Hypothalamus (tissue), 51 donors: ENCODE results near the gene YIF1A.

Experiments used
- DNase-seq, 51 donors: peaks; one replicate each; lab custom pipeline; 2025; lab: John Stamatoyannopoulos, UW

The YIF1A gene

DNA sequence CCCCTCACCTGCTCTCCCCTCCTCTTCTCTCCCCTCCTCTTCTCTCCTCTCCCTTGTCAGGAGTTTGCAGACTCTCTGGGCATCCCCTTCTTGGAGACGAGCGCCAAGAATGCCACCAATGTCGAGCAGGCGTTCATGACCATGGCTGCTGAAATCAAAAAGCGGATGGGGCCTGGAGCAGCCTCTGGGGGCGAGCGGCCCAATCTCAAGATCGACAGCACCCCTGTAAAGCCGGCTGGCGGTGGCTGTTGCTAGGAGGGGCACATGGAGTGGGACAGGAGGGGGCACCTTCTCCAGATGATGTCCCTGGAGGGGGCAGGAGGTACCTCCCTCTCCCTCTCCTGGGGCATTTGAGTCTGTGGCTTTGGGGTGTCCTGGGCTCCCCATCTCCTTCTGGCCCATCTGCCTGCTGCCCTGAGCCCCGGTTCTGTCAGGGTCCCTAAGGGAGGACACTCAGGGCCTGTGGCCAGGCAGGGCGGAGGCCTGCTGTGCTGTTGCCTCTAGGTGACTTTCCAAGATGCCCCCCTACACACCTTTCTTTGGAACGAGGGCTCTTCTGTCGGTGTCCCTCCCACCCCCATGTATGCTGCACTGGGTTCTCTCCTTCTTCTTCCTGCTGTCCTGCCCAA lies 12.8 kb downstream of the YIF1A start:
- DNase-seq, result no peak

DNA sequence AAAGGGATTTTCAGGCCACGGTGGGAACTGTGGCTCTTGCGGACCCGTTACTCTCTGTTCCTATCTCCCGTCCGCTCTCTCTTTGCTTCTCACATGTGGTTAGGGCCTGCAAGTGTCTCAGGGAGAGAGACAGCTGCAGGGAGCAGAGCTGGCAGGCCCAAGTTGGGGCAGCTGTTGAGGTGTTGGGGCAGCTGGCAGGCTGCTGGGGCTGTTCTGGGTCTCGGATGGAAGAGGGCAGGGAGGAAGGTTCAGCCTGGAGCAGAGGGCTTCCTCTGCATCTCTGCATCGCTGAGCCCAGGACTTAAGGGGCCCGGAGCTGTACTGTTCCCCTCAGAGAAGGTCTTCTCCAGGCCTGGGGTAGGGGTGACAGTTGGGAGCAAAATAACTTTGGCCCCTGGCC lies 13.5 kb downstream of the YIF1A start:
- no peak for DNase-seq

DNA sequence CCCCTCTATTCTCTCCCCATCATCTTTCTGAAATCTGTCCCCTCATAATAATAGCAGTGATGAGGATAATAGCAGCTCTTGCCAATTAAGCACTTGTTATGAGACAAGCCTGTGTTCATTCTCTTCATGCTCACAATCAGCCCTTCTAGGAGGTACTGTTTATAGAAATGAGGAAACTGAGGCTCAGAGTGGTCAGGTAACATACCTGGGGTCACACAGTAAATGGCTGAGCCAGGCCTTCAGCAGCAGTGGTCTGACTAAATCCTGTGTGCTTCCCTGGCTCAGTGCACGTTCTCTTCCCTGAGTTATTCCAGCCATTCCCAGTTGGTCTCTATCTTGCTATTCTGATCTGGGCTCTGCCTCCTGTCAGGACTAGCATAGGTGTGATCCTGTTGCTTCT lies 14.7 kb downstream of the YIF1A start:
- no peak for DNase-seq

DNA sequence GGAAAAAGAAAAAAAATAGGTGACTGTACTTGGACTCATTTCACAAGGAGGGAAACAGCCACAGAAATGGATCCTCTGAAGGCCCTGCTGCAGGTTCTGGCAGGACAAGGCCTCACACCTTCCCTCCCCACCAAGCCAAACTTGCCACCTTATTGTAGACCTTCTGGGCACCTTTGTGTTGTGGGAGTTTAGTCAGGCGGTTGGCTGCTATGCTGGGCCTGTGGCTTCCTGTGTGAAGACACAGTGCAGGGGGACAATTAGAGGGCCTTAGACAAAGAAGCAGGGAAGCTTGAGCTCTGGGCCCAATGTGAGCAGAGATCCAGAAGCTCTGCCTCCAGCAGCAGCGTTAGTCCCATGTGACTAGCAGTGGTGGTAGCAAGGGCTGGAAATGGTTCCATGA lies 16.3 kb downstream of the YIF1A start:
- DNase-seq, result no peak

DNA sequence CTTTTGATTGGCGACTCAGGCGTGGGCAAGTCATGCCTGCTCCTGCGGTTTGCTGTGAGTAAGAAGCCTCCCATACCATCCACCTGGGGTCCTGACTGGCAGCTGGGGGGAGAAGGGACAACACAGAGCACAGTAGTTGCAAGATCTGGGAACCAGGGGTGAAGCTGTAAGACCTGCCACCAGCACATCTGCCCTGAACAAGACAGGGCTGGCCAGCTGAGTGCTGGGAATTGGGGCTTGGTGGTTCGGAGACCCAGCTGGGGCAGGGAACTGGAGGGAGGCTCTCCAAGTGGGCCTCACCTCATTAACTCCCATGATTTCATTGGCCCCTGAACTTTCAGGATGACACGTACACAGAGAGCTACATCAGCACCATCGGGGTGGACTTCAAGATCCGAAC lies 17.1 kb downstream of the YIF1A start:
- DNase-seq, result no peak

DNA sequence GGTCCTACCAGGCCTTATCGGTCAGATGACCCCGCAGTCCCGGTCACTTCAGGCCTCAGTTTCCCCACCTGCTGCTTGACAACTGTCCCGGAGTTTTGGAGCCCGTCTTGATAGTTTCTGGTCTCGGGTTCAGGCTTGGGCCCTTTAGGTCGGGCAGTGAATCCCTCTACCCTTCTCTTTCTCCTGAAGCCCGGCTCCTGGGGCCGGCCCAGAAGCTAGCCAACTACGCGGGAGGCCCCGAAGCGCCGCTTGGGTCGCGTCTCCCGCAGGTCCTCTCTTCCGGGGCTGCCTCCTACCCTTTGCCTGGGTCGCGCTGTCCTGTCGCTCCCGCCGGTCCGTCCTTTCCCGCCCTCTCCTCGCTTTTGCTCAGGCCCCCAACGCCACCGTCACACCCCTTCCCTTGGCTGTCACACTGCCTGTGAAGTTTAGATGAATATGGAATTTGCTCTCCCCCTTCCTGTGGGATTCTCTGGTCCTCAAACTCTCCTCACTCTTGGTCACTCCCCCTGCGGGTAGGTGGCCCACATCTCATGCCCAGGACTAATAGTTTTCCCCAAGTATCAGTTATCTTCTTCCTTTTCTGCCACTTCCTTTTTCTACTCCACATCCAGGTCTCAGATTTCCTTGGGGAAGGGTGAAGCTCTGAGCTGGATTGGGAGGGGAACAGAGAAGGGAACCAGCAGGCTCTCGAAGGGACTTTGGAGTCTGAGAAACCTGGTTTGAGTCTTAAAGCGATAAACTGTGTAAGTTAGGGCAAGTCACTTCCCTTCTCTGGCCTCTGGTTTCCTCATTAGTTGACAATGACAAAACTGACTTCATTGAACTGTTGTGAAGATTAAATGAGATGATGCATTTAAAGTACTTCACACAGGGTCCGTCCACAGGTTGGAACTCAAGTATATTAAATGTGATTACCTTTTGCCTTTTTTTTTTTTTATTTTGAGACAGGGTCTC lies 19.7 kb downstream of the YIF1A start:
- DNase-seq, result peak in 2 of 51 donors; percentile 56 to 77

DNA sequence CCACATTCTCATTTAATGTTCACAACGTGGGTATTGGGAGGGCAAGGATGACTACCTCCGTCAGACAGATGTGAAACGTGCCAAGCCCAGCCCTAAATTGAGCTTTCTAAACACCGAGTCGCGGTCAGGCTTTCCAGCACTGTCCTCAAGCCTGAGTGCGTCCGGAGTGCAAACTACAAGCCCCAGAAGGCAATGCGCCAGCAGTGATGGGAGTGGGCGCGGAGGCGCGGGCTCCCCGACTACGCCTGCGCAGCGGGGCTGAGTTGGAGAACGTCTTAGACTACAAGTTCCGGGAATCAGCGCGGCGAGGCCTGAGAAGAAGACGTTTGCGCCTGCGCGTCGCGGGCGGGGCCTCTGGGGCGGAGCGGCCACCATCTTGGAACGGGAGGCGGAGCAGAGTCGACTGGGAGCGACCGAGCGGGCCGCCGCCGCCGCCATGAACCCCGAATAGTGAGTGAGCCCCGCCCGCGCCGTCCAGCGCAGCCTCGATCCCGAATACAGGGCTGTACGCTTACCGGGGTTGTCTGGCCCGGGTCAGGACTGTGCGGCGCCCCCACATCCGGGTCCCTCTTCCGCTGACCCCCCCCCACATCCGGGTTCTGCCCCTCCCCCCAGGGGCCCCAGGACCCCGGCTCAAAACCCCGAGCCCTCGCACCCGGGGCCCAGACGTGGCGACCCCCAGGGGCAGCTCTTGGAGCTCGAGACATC lies 20.5 kb downstream of the YIF1A start, which contains the start of gene RAB1B:
TSS of gene RAB1B (plus strand) at position 396 of the 708 bp plus-strand sequence. CDS start at position 437, 41 bp downstream.
- peak; percentile 95 to 100 (median 99) for DNase-seq

DNA sequence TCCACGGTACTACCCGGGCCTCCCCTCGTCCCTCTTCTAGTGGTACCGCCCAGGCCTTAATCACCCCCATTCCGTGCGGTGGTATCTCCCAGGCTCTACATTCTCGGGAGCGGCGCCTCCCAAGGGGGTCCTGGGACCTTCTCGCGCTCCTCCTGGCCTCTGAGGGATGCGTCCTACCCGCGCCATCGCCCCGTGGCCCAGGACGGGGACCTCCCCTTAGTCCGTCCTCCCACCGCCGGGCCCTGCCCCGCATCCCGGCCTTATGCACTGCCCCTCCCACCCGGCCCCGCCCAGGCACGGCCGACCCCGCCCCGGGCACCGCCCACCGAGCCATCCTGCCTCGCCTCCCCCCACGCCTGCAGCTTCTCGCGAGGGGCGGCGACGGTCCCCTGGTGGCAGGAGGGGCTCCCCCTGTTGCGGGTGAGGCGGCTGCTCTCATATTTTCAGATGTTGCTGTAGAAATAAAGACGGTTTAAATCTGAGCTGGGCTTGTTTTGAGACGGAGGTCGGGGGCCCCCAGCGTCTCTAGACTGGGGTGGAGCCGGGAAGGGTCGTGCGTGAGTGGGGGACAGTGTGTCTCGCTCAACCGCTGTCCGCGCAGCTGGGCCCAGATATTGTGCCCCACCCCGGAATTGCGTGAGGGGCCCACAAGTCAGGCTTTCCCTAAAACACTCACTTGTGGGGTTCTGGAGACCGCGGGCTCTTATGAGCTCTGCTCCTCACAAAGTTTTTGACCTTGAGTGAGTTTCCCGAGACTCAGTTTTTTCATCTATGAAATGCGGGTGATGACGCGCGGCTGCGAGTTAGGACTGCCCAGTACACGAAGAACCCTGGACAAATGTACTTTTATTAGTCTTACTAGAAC lies 21.3 kb downstream of the YIF1A start:
- DNase-seq, result peak; percentile 64 to 95 (median 86)

DNA sequence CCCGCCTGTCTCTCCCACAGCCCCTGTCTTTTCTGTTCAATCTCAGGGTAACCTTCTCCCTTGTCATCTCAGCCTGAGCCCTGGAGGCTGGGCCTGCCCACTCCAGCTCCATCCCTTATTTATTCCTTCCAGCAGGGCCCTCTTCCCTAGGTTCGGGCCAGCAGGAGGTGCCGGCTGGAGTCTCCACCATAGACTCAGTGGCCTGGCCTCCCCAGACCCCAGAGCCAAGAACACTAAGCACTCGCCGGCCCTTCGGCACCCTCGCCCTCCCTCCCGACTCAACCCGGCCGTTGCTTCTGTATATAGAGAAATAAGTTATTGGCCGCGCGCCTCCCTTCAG lies 21.9 kb downstream of the YIF1A start:
- DNase-seq, result no peak

DNA sequence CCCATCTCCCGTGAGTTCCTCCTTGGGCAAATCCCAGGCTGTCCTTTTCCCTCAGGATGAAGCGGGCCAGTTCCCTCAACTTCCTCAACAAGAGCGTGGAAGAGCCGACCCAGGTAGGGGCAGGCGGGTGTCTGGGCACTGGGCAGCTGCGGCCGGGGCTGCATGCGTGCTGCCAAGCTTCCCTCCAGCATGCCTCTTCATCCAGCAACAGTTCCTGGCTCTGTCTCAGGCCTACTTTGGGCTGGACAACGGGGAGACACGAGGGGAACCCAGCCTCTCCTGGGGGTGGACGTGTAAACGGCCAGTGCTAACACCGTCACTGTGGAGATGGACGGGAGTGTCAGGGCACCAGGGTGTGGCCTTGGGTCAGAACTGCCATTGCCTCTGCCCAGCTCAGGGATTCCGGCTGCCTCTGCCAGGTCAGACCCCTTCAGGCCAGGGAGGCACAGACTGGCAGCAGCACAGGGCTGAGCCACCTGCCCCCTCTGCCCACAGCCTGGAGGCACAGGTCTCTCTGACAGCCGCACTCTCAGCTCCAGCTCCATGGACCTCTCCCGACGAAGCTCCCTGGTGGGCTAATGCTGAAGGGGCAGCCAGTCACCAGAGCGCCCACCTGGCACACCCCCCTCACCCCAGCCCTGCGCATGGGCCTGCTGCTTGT lies 22.4 kb downstream of the YIF1A start:
- DNase-seq, result no peak

DNA sequence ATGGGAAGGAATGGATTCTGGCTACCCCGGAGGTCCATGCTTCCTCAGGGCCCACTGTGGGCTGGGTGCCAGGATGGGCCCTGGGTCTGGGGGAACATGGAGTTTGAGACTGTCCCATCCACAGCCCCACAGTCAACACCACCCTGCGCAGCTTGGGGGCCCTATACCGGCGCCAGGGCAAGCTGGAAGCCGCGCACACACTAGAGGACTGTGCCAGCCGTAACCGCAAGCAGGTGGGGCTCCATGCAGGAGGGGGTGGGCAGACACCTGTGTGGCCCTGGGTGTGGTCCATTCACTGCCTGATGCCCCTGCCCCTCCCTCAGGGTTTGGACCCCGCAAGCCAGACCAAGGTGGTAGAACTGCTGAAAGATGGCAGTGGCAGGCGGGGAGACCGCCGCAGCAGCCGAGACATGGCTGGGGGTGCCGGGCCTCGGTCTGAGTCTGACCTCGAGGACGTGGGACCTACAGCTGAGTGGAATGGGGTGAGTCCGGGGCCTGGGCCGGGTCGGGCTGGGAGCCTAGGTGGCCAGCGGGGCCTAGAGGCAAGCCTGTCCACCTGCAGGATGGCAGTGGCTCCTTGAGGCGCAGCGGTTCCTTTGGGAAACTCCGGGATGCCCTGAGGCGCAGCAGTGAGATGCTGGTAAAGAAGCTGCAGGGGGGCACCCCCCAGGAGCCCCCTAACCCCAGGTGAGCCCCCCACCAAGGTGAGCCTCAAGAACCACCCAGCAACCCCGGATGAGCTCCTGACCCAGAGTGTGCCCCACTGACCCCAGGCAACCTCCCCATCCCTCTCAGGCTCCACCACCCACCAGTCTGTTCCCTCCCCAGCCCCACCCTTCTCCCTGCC lies 23.2 kb downstream of the YIF1A start:
- no peak for DNase-seq

DNA sequence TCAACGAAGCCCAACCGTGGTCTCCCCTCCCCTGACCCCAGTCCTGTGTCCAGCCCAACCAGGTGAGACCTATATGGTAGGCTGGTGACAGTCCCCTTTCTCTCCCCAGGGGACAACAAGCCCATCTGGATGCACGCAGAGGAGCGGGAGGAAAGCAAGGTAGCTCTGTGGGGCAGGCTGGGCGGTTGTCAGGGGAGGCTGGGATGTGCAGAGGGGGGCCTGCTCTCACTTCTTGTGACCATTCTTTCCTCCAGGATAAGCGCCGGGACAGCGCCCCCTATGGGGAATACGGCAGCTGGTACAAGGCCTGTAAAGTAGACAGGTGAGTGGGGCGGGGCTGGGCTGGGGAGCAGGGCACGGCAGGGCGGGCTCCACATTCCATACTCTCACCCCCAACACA lies 24.0 kb downstream of the YIF1A start:
- DNase-seq, result no peak

DNA sequence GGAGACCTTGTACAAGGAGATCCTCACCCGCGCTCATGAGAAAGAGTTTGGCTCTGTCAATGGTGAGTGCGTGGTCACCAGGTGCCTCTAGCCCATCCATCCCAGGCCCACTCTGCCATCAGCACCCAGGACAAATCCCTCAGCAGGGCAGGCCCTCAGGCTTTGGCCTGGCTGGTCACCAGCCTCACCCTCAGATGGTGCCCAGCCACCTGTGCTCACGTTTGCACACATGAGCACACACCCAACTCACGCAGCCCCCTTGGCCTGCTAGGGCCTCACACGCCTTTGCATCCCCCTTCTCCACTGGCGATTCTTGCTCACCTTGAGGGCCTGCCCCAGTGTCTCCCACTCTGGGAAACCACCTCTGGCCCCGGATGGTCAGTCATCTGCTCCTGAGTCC lies 24.6 kb downstream of the YIF1A start:
- DNase-seq, result no peak

DNA sequence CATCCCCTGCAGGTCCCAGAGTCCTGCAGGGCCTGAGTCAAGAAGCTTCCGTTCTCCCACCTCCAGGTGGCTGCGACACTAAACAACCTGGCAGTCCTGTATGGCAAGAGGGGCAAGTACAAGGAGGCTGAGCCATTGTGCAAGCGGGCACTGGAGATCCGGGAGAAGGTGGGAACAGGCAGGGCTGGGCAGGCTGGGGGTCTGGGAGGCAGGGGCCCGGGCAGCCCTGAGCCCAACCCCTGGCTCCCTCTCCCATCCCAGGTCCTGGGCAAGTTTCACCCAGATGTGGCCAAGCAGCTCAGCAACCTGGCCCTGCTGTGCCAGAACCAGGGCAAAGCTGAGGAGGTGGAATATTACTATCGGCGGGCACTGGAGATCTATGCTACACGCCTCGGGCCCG lies 25.2 kb downstream of the YIF1A start:
- DNase-seq, result no peak

DNA sequence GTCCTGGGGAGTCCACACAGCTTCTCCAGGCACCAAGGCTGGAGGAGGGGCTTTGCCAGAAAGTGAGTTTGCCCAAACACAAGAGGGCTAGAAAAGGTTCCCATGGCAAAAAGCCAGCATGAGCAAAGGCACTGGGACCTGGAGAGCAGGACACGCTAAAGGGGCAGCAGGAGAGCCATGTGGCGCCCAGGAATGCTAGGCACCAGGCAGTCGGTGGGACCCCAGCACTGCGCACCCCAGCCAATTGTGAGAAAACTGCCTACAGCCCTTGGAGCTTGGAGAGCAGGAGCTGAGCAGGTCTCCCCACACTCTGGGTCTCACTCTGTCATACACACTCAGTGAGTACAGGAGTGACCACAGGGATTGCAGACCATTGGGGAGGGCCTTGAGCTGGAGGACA lies 25.7 kb downstream of the YIF1A start:
- DNase-seq, result no peak

DNA sequence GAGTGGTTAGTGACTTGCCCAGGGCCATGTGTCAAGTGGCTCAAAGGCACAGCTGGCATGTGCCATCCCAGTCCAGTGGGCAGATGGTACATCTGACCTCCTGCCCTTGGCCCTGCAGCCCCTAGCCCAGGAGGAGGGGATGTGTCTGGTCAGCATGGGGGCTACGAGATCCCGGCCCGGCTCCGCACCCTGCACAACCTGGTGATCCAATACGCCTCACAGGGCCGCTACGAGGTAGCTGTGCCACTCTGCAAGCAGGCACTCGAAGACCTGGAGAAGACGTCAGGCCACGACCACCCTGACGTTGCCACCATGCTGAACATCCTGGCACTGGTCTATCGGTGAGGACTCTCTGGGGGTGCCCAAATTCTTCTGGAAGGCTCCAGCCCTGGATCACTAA lies 26.2 kb downstream of the YIF1A start:
- no peak for DNase-seq

DNA sequence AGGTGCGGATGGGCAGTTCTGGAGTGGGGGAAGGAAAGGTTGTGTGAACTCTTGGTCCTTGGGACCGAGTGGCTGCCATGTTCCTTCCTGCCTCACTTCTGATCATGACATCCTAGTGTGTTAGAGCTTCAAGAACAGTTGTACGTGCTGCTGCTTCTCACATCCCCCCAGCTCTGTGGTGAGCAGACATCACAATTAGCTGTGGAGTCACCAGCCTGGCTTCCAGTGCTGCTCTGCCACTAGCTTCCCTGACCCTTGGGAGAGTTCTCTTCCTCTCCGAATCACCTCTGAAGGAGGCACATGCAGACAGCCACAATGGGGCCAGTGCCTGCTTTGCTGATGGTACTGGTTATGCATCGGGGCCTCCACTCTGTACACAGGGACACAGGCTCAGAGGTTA lies 26.8 kb downstream of the YIF1A start:
- no peak for DNase-seq

DNA sequence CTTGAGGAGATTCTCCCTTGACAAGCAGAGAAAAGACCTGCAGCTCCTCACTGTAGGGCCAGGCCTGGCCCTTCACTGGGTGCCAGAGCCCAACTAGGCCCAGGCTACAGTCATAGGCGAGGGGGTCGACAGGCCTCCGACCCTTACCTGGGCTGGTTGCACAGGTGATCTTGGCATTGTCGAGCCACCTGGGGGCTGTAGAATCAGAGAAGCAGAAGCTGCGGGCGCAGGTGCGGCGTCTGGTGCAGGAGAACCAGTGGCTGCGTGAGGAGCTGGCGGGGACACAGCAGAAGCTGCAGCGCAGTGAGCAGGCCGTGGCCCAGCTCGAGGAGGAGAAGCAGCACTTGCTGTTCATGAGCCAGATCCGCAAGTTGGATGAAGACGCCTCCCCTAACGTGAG lies 27.4 kb downstream of the YIF1A start:
- no peak for DNase-seq

DNA sequence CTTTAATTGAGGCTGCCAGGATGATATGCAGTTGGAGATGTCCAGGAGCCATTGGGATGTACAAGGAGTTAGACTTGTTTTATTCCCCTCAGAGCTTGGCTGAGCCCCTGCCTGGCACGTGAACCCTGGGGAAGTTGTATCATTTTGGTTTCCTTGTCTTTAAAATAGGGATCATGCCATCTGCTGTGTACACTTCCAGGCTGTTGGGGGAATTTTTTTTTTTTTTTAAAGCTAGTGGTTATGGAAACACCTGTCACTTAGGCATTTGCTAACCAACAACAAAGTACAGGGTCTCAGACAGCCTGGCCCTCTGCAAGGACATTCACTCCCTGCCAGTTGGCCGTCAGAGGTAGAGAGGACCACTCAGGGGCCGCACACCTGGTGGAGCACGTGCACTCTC lies 29.0 kb downstream of the YIF1A start:
- no peak for DNase-seq
